Calu3 (cell line): ENCODE results near the gene CEP70. TPM values are rescaled to one million over a fixed set of nuclear protein-coding genes. Genes with fewer than 3 reads are reported as not detected.

Source experiments
- BruUV-seq: library from RNA; stranded (reverse); fragments of 400-500 nt; replicated peaks from 2 replicates; lab custom pipeline; 2021; lab: Mats Ljungman, UMichigan
- CTCF ChIA-PET: fragments of 300-600 bp; sonication (Branson Sonifier 250); formaldehyde crosslinking; loops from one replicate; lab custom pipeline; 2022; ENCODE audit warnings: antibody characterized with exemption; lab: Charles Lee
- DNase-seq: peaks from one replicate; pipeline ENCODE4 v3.0.0; 2022
- H3K27ac Mint-ChIP-seq: one replicate; pipeline ENCODE4 v1.8.0; 2022; ENCODE audit warnings: mixed read lengths; ENCODE audit not compliant: unreplicated experiment
- H3K27me3 Mint-ChIP-seq: one replicate; pipeline ENCODE4 v1.8.0; 2022; ENCODE audit warnings: mixed read lengths; ENCODE audit not compliant: unreplicated experiment
- H3K36me3 Mint-ChIP-seq: one replicate; pipeline ENCODE4 v1.8.0; 2022; ENCODE audit warnings: mild to moderate bottlenecking, moderate library complexity, mixed read lengths; ENCODE audit not compliant: insufficient read depth, unreplicated experiment
- H3K4me1 Mint-ChIP-seq: one replicate; pipeline ENCODE4 v1.8.0; 2022; ENCODE audit warnings: mild to moderate bottlenecking, low read depth, mixed read lengths; ENCODE audit not compliant: unreplicated experiment
- H3K4me3 Mint-ChIP-seq: one replicate; pipeline ENCODE4 v1.8.0; 2022; ENCODE audit warnings: mild to moderate bottlenecking, low read depth, moderate library complexity, mixed read lengths; ENCODE audit not compliant: unreplicated experiment
- H3K9me3 Mint-ChIP-seq: one replicate; pipeline ENCODE4 v1.8.0; 2022; ENCODE audit warnings: low read depth, mixed read lengths; ENCODE audit not compliant: unreplicated experiment
- intact Hi-C: fragments of 100-400 bp; cut with micrococcal nuclease; formaldehyde crosslinking; loops from one replicate; pipeline ENCODE4 v1.10.0; 2022; ENCODE audit not compliant: unreplicated experiment
- total RNA-seq: library from RNA; stranded (reverse); gene quantifications from 2 replicates; pipeline ENCODE4 v1.2.3, GENCODE V29; 2022
- TF ChIP-seq, protein P1 (sequence below): fragments of 200-600 bp; IDR thresholded peaks from one replicate; pipeline ENCODE4 v1.8.0; 2022; ENCODE audit warnings: antibody characterized with exemption; ENCODE audit not compliant: unreplicated experiment

Gene CEP70
- total RNA-seq, 1 experiment from 2014 or later, result 99.1 TPM

DNA sequence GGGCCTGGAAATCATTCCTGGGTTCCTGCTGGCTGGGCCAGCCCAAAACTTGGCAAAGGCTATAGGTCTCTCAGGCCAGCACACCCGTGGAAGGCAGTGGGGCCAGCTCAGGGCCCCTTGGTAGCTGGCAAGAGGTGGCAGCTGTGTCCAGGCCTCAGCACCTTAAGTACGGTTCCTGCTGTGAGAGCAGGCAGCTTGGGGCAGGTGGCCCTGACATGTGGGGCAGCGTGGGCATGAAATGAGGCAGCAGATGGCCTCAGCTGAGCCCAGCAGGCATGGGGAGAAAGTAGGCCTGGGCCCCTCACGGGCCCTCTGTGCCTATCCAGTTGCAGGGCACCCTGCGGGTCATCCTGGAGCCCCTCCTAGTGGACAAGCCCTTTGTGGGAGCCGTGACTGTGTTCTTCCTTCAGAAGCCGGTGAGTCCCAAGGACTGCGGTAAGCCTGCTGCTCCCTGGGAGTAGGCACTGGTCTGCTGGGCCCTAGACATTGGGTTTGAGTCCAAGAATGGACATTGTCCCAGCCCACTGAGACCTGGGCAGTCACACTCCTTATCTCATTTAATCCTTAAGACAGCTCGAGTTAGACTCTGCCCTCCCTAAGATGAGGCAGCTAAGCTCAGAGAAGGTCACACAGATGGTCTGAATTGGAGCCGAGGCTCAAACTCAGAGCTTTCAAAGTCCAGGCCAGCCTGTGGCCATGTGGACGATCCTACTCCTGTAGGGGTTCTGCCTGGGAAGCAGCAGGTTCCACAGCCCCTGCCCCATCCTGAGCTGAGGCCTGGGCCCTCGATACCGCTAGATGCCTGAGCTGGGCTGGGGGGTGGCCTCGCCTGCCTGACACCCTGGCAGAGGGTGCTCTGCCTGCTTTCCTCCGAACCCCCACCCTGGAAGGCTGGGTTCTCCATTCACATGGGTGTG, 134.2 kb downstream of the CEP70 start:
- CTCF ChIA-PET, result interaction anchor here (0.6 to 1.8 kb wide), 3 partner anchors 14 to 456 kb away, joined by 3 to 4 read pairs (median 4); no protein-coding TSS in a partner anchor
- BruUV-seq, result no TSS peak
- no peak overlapping the region for H3K27ac Mint-ChIP-seq
- no peak overlapping the region for H3K4me3 Mint-ChIP-seq
- no peaks in the 10 kb centered on the region for H3K27me3 Mint-ChIP-seq
- intact Hi-C loops, result loop anchor here (5.0 kb wide), 2 partner anchors 43 to 462 kb away; no protein-coding TSS in a partner anchor
- peaks cover 2% of the 10 kb centered on the region for H3K36me3 Mint-ChIP-seq
- no peaks in the 10 kb centered on the region for H3K9me3 Mint-ChIP-seq
- TF ChIP-seq, protein P1, sequence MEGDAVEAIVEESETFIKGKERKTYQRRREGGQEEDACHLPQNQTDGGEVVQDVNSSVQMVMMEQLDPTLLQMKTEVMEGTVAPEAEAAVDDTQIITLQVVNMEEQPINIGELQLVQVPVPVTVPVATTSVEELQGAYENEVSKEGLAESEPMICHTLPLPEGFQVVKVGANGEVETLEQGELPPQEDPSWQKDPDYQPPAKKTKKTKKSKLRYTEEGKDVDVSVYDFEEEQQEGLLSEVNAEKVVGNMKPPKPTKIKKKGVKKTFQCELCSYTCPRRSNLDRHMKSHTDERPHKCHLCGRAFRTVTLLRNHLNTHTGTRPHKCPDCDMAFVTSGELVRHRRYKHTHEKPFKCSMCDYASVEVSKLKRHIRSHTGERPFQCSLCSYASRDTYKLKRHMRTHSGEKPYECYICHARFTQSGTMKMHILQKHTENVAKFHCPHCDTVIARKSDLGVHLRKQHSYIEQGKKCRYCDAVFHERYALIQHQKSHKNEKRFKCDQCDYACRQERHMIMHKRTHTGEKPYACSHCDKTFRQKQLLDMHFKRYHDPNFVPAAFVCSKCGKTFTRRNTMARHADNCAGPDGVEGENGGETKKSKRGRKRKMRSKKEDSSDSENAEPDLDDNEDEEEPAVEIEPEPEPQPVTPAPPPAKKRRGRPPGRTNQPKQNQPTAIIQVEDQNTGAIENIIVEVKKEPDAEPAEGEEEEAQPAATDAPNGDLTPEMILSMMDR, result no peak
- no peak for DNase-seq
- no peaks in the 10 kb centered on the region for H3K4me1 Mint-ChIP-seq

DNA sequence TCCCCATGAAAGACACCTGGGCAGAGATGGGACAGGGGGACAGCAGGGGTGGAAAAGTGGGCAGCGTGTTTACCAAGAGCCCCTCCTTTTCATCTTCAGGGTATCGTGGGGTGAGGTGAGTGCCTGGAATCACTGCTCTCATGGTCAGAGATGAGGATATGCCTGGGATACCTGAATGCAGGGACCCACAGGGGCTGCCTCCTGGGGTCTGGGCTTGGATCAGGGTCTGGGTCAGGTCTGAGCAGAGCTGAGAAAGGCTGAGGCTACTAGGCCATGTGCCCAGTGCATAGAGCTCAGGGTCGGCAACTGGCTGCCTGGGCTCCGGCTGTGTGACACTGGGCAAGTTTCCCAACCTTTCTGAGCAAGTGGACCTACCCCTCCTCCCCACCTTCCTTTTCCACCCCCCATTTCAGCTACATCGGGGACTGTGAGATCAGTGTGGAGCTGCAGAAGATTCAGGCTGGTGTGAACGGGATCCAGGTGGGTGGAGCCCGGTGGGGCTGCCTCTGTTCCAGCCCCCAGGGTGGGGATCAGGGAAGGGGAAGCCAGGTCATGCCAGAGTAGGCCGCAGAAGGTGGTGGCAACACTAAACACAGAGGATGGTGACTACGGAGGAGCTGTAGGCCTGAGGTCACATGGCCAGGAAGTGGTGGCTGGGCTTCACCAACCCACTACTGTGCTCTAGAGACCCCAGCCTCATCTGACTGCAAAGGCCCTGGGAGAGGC, 135.1 kb downstream of the CEP70 start:
- CTCF ChIA-PET, result interaction anchor here (1.1 kb wide), 1 partner anchor 457 kb away, joined by 4 read pairs; no protein-coding TSS in a partner anchor
- TF ChIP-seq, protein P1, result no peak
- no peak overlapping the region for H3K27ac Mint-ChIP-seq
- no peaks in the 10 kb centered on the region for H3K27me3 Mint-ChIP-seq
- DNase-seq, result no peak
- no peaks in the 10 kb centered on the region for H3K4me1 Mint-ChIP-seq
- no peaks in the 10 kb centered on the region for H3K9me3 Mint-ChIP-seq
- no TSS peak for BruUV-seq
- intact Hi-C loops, result no loop called here
- H3K4me3 Mint-ChIP-seq, result no peak overlapping the region
- H3K36me3 Mint-ChIP-seq, result no peaks in the 10 kb centered on the region

DNA sequence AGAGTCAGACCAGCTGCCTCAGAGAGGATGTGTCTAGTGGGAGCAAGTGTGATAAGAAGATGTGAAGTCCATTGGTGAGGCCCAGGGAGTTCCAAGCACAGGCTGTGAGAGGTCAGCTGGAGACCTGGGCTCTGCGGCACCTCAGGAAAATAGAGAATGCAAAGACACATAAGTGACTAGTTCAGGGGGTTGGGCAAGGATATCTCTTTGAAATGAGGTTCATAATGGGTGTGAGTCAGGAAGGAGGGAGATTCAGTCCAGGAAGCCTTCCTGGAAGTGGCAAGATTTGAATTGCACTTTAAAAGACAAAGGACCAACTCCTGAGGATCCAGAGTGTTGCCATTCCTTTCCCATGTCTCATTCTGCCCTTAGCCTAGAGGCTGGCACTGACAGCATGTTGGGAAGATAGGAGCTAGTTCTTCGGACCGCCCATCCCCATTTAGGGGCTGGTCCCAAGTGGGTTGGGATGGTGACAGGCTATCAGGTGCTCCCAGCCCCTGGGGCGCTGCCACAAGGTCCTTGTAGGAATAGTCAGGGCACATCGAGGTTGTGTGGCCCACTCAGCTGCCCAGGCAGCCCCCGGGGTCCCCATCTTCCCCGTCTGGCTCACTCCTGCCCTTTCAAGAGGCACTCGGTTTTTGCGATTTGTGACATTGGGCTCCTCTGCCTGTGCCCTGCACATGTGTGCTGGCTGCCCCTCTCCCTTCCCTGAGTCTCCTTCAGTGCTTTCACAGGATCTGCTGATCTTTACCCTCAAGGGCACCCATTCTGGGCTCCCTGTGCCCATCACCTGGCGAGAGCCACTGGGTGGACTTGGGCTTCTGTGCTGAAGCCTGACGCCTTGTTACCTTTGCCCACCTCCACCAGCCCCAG, 136.0 kb downstream of the CEP70 start:
- TF ChIP-seq, protein P1, result no peak
- Mint-ChIP-seq H3K36me3 (no peaks in the 10 kb centered on the region), H3K4me3 (no peak overlapping the region), H3K9me3 (no peaks in the 10 kb centered on the region), H3K4me1 (no peaks in the 10 kb centered on the region), H3K27me3 (no peaks in the 10 kb centered on the region), H3K27ac (no peak overlapping the region)
- CTCF ChIA-PET, result interaction anchor here (0.8 kb wide), 1 partner anchor 40 kb away, joined by 3 read pairs; no protein-coding TSS in a partner anchor
- intact Hi-C loops, result no loop called here
- no TSS peak for BruUV-seq
- no peak for DNase-seq
